IMR-90 (cell line): ENCODE data around the gene ADGB. TPM values are rescaled to one million over a fixed set of nuclear protein-coding genes. Genes with fewer than 3 reads are reported as not detected.

Experiments
- ATAC-seq: fragments of 200-7000 bp; cut with Tn5 transposase; 2 replicates; pipeline ENCODE4 v1.9.1; 2020; ENCODE audit warnings: low read depth, mild to moderate bottlenecking, moderate library complexity
- BruUV-seq: library from RNA; stranded (reverse); fragments of 400-500 nt; replicated peaks from 2 replicates; lab custom pipeline; 2021; lab: Mats Ljungman, UMichigan
- CTCF ChIA-PET: fragments of 300-600 bp; formaldehyde crosslinking; extraction: SDS; loops from one replicate; lab custom pipeline; 2021; ENCODE audit warnings: antibody characterized with exemption; lab: Yijun Ruan, JAX
- POLR2A ChIA-PET: fragments of 300-600 bp; sonication (Branson Sonifier 250); formaldehyde crosslinking; loops from one replicate; lab custom pipeline; 2022; ENCODE audit warnings: antibody characterized with exemption; ENCODE audit not compliant: unreplicated experiment; lab: Charles Lee
- DNase-seq: peaks from one replicate; pipeline ENCODE4 v3.0.0; 2013
- H2AFZ ChIP-seq: replicated peaks from 2 replicates; pipeline ENCODE3; 2013; ENCODE audit warnings: low read length, mild to moderate bottlenecking; ENCODE audit not compliant: poor library complexity
- H2AK5ac ChIP-seq: 2 replicates; pipeline ENCODE4 v1.6.1; 2013; ENCODE audit warnings: low read depth, low read length, inconsistent platforms
- H2AK9ac ChIP-seq: replicated peaks from 2 replicates; pipeline ENCODE3; 2013; ENCODE audit warnings: mild to moderate bottlenecking, low read depth, low read length, moderate library complexity; ENCODE audit not compliant: poor library complexity
- H2BK120ac ChIP-seq: 2 replicates; pipeline ENCODE4 v1.6.1; 2013; ENCODE audit warnings: low read depth, low read length, inconsistent platforms
- H2BK15ac ChIP-seq: 3 replicates; pipeline ENCODE4 v1.6.1; 2013; ENCODE audit warnings: low read depth, low read length, inconsistent platforms
- H2BK20ac ChIP-seq: 2 replicates; pipeline ENCODE4 v1.6.1; 2013; ENCODE audit warnings: low read depth, mild to moderate bottlenecking, inconsistent platforms, low read length, moderate library complexity
- H2BK5ac ChIP-seq: 2 replicates; pipeline ENCODE4 v1.6.1; 2013; ENCODE audit warnings: mild to moderate bottlenecking, low read depth, low read length, inconsistent platforms; ENCODE audit not compliant: poor library complexity, severe bottlenecking
- H3K14ac ChIP-seq: replicated peaks from 2 replicates; pipeline ENCODE4 v1.6.1; 2013; ENCODE audit warnings: low read depth, low read length, inconsistent platforms
- H3K18ac ChIP-seq: 2 replicates; pipeline ENCODE4 v1.6.1; 2013; ENCODE audit warnings: low read depth, low read length, control low read depth
- H3K23ac ChIP-seq: 2 replicates; pipeline ENCODE4 v1.6.1; 2013; ENCODE audit warnings: low read depth, low read length, inconsistent platforms
- H3K27ac ChIP-seq: 2 replicates; pipeline ENCODE4 v1.5.1; 2013; ENCODE audit warnings: mild to moderate bottlenecking, control low read depth, low read length; ENCODE audit not compliant: insufficient read depth
- H3K27me3 ChIP-seq: 2 replicates; pipeline ENCODE4 v1.6.1; 2013; ENCODE audit warnings: low read length; ENCODE audit not compliant: control insufficient read depth, insufficient read depth
- H3K36me3 ChIP-seq: 2 replicates; pipeline ENCODE4 v1.6.1; 2013; ENCODE audit warnings: low read length, mixed read lengths; ENCODE audit not compliant: control insufficient read depth, insufficient read depth
- H3K4ac ChIP-seq: 2 replicates; pipeline ENCODE4 v1.6.1; 2013; ENCODE audit warnings: low read depth, low read length, inconsistent platforms
- H3K4me1 ChIP-seq: 2 replicates; pipeline ENCODE4 v1.6.1; 2013; ENCODE audit warnings: low read length, mixed read lengths; ENCODE audit not compliant: control insufficient read depth, insufficient read depth
- H3K4me2 ChIP-seq: 2 replicates; pipeline ENCODE4 v1.6.1; 2013; ENCODE audit warnings: low read depth, mild to moderate bottlenecking, control low read depth, low read length, moderate library complexity
- H3K4me3 ChIP-seq: 2 replicates; pipeline ENCODE4 v1.5.1; 2013; ENCODE audit warnings: low read depth, mild to moderate bottlenecking, control low read depth, low read length, moderate library complexity; ENCODE audit not compliant: insufficient read depth
- H3K56ac ChIP-seq: 2 replicates; pipeline ENCODE4 v1.6.1; 2013; ENCODE audit warnings: low read length, inconsistent platforms; ENCODE audit not compliant: insufficient read depth; ENCODE audit errors: extremely low read depth
- H3K79me1 ChIP-seq, 2 experiments: 2 replicates each; pipeline ENCODE4 v1.6.1; 2013; ENCODE audit warnings: low read length in 2 of 2, inconsistent platforms in 1 of 2, low read depth in 1 of 2
- H3K9ac ChIP-seq: 2 replicates; pipeline ENCODE4 v1.6.1; 2013; ENCODE audit warnings: low read depth, low read length, control low read depth
- H3K9me1 ChIP-seq: 2 replicates; pipeline ENCODE4 v1.6.1; 2013; ENCODE audit warnings: low read length, inconsistent platforms; ENCODE audit not compliant: insufficient read depth
- H3K9me3 ChIP-seq: 2 replicates; pipeline ENCODE4 v1.6.1; 2013; ENCODE audit warnings: low read length; ENCODE audit not compliant: control insufficient read depth, insufficient read depth
- H4K20me1 ChIP-seq: 2 replicates; pipeline ENCODE4 v1.6.1; 2013; ENCODE audit warnings: low read length, inconsistent platforms; ENCODE audit not compliant: insufficient read depth
- H4K5ac ChIP-seq: 2 replicates; pipeline ENCODE4 v1.6.1; 2013; ENCODE audit warnings: mild to moderate bottlenecking, low read depth, low read length, control low read depth
- H4K8ac ChIP-seq, 2 experiments: 2 replicates each; pipeline ENCODE4 v1.6.1; 2013; ENCODE audit warnings: low read depth in 2 of 2, low read length in 2 of 2, control low read depth in 1 of 2, inconsistent platforms in 1 of 2
- H4K91ac ChIP-seq: 2 replicates; pipeline ENCODE4 v1.6.1; 2013; ENCODE audit warnings: low read depth, low read length, inconsistent platforms; ENCODE audit not compliant: insufficient read depth
- RAD21 ChIP-seq: IDR thresholded peaks from 2 replicates; pipeline ENCODE4 v1.6.1; 2012; ENCODE audit warnings: low read length, improper control_type of control experiment
- WGBS, 2 experiments: methylation state at CpG; one replicate each; pipeline versions ENCODE4 v1.1.5 to v1.1.7; 2013; ENCODE audit warnings: missing lambda C conversion rate in 2 of 2; ENCODE audit not compliant: insufficient read length in 1 of 2; ENCODE audit errors: extremely low coverage in 2 of 2; 5-methylcytosine and 5-hydroxymethylcytosine counted together
- dilution Hi-C: fragments of 300-500 bp; cut with HindIII; formaldehyde crosslinking; loops from one replicate; pipeline ENCODE4 v1.14.3; 2018; ENCODE audit warnings: low sequenced_read_pairs; ENCODE audit not compliant: unreplicated experiment
- in situ Hi-C: fragments of 300-500 bp; cut with MboI; formaldehyde crosslinking; loops from 3 replicates; pipeline ENCODE4 v1.14.3; 2019; ENCODE audit warnings: low sequenced_read_pairs, inconsistent platforms, mixed read lengths
- intact Hi-C: fragments of 100-400 bp; cut with micrococcal nuclease; formaldehyde crosslinking; loops from 2 replicates; pipeline ENCODE4 v1.10.0; 2022
- polyA plus RNA-seq, 3 experiments: library from polyadenylated mRNA; depleted of rRNA; stranded (reverse); fragments of >200 nt; gene quantifications; 2 replicates each; pipeline ENCODE4 v1.2.3, GENCODE V29; 2012; ENCODE audit warnings: low replicate concordance in 1 of 3
- total RNA-seq: library from RNA; depleted of rRNA; stranded (reverse); fragments of >200 nt; gene quantifications from 2 replicates; pipeline ENCODE4 v1.2.3, GENCODE V29; 2012
- TF ChIP-seq, protein P1 (sequence below): conservative IDR thresholded peaks from 2 replicates; pipeline ENCODE4 v1.5.1; 2012; ENCODE audit warnings: mild to moderate bottlenecking, low read depth, low read length, improper control_type of control experiment

The ADGB gene
- total and polyA plus RNA-seq, 2 of the 4 experiments (the other 2 are of a cell fraction), result not detected

DNA sequence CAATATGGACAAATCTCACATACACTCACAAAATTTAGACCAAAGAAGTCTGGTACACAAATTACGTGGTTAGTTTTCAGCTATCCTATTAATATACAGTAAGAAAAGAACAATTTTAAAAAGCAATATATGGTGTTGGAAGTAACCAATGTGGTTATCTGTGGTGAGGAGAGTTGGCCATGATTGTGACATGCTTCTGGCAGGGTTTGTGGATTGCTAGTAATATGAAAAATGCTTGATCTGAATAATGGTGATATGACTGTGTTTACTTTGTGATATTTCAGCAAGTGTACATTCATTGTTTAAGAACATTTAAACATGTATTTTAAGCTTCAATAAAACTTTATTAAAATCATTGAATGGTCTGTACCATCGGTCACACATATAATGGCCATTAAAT is 99.1 kb downstream of the ADGB start:
- no peak overlapping the region for H4K91ac ChIP-seq
- ChIA-PET CTCF (no interaction called here), POLR2A (no interaction called here)
- H3K9ac ChIP-seq, result no peak overlapping the region
- TF ChIP-seq, protein P1, sequence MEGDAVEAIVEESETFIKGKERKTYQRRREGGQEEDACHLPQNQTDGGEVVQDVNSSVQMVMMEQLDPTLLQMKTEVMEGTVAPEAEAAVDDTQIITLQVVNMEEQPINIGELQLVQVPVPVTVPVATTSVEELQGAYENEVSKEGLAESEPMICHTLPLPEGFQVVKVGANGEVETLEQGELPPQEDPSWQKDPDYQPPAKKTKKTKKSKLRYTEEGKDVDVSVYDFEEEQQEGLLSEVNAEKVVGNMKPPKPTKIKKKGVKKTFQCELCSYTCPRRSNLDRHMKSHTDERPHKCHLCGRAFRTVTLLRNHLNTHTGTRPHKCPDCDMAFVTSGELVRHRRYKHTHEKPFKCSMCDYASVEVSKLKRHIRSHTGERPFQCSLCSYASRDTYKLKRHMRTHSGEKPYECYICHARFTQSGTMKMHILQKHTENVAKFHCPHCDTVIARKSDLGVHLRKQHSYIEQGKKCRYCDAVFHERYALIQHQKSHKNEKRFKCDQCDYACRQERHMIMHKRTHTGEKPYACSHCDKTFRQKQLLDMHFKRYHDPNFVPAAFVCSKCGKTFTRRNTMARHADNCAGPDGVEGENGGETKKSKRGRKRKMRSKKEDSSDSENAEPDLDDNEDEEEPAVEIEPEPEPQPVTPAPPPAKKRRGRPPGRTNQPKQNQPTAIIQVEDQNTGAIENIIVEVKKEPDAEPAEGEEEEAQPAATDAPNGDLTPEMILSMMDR, result no peak
- no peak for TF ChIP-seq RAD21
- H3K36me3 ChIP-seq, result no peaks in the 10 kb centered on the region
- H3K4me1 ChIP-seq, result no peaks in the 10 kb centered on the region
- no peak overlapping the region for H3K14ac ChIP-seq
- no peaks in the 10 kb centered on the region for H3K27me3 ChIP-seq
- H2AFZ ChIP-seq, result no peak overlapping the region
- dilution Hi-C loops, result no loop called here
- no peaks in the 10 kb centered on the region for H3K9me3 ChIP-seq
- H2BK15ac ChIP-seq, result no peak overlapping the region
- no peak overlapping the region for H4K5ac ChIP-seq
- H2BK120ac ChIP-seq, result no peak overlapping the region
- BruUV-seq, result no TSS peak
- H2AK9ac ChIP-seq, result no peak overlapping the region
- H3K56ac ChIP-seq, result no peak overlapping the region
- no peaks in the 10 kb centered on the region for H4K20me1 ChIP-seq
- H3K23ac ChIP-seq, result no peak overlapping the region
- H2BK5ac ChIP-seq, result no peak overlapping the region
- no CpG with 5 or more reads among the region's 2 CpGs for WGBS, 2 experiments
- DNase-seq (no peak), ATAC-seq (no peak)
- H3K4me3 ChIP-seq, result no peak overlapping the region
- no peaks in the 10 kb centered on the region for H3K9me1 ChIP-seq
- intact Hi-C loops, result no loop called here
- no peak overlapping the region for H4K8ac ChIP-seq
- H2BK20ac ChIP-seq, result no peak overlapping the region
- H3K4ac ChIP-seq, result no peak overlapping the region
- no peak overlapping the region for H3K18ac ChIP-seq
- no peak overlapping the region for H2AK5ac ChIP-seq
- H3K79me1 ChIP-seq, result no peaks in the 10 kb centered on the region
- H3K4me2 ChIP-seq, result no peak overlapping the region
- in situ Hi-C loops, result no loop called here
- no peak overlapping the region for H3K27ac ChIP-seq
